Activated naive CD4-positive, alpha-beta T cell treated with anti-CD3 and anti-CD28 coated beads for 36 hours (primary cell): Measurements from ENCODE around the gene C10orf95. TPM values are rescaled to one million over a fixed set of nuclear protein-coding genes. Genes with fewer than 3 reads are reported as not detected.

Experiments used
- CTCF ChIA-PET: fragments of 350-600 bp; sonication (Branson Sonifier 250); formaldehyde crosslinking; loops from one replicate; lab custom pipeline; 2021; ENCODE audit warnings: antibody characterized with exemption; lab: Charles Lee
- DNase-seq: peaks from one replicate; pipeline ENCODE4 v3.0.0-alpha.2; 2020
- H3K27ac Mint-ChIP-seq: one replicate; pipeline ENCODE4 v1.8.0; 2021; ENCODE audit warnings: mild to moderate bottlenecking, mixed read lengths
- H3K27me3 Mint-ChIP-seq: one replicate; pipeline ENCODE4 v1.8.0; 2021; ENCODE audit warnings: low read depth, mixed read lengths
- H3K36me3 Mint-ChIP-seq: one replicate; pipeline ENCODE4 v1.8.0; 2021; ENCODE audit warnings: low read depth, mixed read lengths
- H3K4me1 Mint-ChIP-seq: one replicate; pipeline ENCODE4 v1.8.0; 2021; ENCODE audit warnings: low read depth, mixed read lengths
- H3K4me3 Mint-ChIP-seq: one replicate; pipeline ENCODE4 v1.8.0; 2021; ENCODE audit warnings: mild to moderate bottlenecking, moderate library complexity, mixed read lengths
- H3K9me3 Mint-ChIP-seq: one replicate; pipeline ENCODE4 v1.8.0; 2021; ENCODE audit warnings: mixed read lengths
- intact Hi-C: fragments of 100-400 bp; cut with micrococcal nuclease; formaldehyde crosslinking; loops from one replicate; pipeline ENCODE4 v1.15.1; 2023
- total RNA-seq, 2 experiments: library from RNA; stranded (reverse); gene quantifications; one replicate each; pipeline ENCODE4 v1.2.3, GENCODE V29; 2021

C10orf95 gene
- total RNA-seq, 2 experiments from 2014 or later: 0.14 to 0.15 TPM

GRCh38 chr10:102450124-102450373, 1.3 kb downstream of the C10orf95 start:
- CTCF ChIA-PET: interaction anchor here (0.6 to 3.3 kb wide), 10 partner anchors 27 to 344 kb away, joined by 3 to 26 read pairs (median 4); partner anchors contain the start of gene NFKB2
- peak overlapping the region; percentile 96 for H3K4me3 Mint-ChIP-seq
- peaks cover 16% of the 10 kb centered on the region for H3K36me3 Mint-ChIP-seq
- intact Hi-C loops: loop anchor here (1.0 to 5.0 kb wide), 6 partner anchors 11 to 197 kb away; partner anchors contain the start of gene CUEDC2
- H3K9me3 Mint-ChIP-seq: no peaks in the 10 kb centered on the region
- H3K27ac Mint-ChIP-seq: peak overlapping the region; percentile 96
- no peak for DNase-seq
- H3K27me3 Mint-ChIP-seq: no peaks in the 10 kb centered on the region
- H3K4me1 Mint-ChIP-seq: peaks cover 27% of the 10 kb centered on the region

- intact Hi-C loops: loop anchor here (1.0 to 5.0 kb wide), 8 partner anchors 12 to 294 kb away; partner anchors contain the start of genes ACTR1A, CUEDC2 and WBP1L
- peak overlapping the region; percentile 96 for H3K27ac Mint-ChIP-seq
- peak overlapping the region; percentile 96 for H3K4me3 Mint-ChIP-seq
- H3K9me3 Mint-ChIP-seq: no peaks in the 10 kb centered on the region
- peaks cover 27% of the 10 kb centered on the region for H3K4me1 Mint-ChIP-seq
- CTCF ChIA-PET: interaction anchor here (0.6 to 3.3 kb wide), 9 partner anchors 26 to 345 kb away, joined by 3 to 26 read pairs (median 3); partner anchors contain the start of gene NFKB2
- H3K36me3 Mint-ChIP-seq: peaks cover 16% of the 10 kb centered on the region
- no peaks in the 10 kb centered on the region for H3K27me3 Mint-ChIP-seq
- DNase-seq: peak; percentile 94
These were observed 1.8 kb downstream of the C10orf95 start for GRCh38 chr10:102449321-102450123.

- intact Hi-C loops: no loop called here
- H3K4me3 Mint-ChIP-seq: no peak overlapping the region
- H3K4me1 Mint-ChIP-seq: peaks cover 9% of the 10 kb centered on the region
- H3K9me3 Mint-ChIP-seq: no peaks in the 10 kb centered on the region
- no peak for DNase-seq
- H3K36me3 Mint-ChIP-seq: no peaks in the 10 kb centered on the region
- H3K27me3 Mint-ChIP-seq: no peaks in the 10 kb centered on the region
- H3K27ac Mint-ChIP-seq: no peak overlapping the region
- CTCF ChIA-PET: no interaction called here
These were observed 6.5 kb downstream of the C10orf95 start for GRCh38 chr10:102444851-102445250.

GRCh38 chr10:102438374-102438773, 13.0 kb downstream of the C10orf95 start:
- Mint-ChIP-seq H3K27ac (no peak overlapping the region), H3K9me3 (no peaks in the 10 kb centered on the region), H3K4me3 (no peak overlapping the region), H3K4me1 (peaks cover 42% of the 10 kb centered on the region), H3K27me3 (no peaks in the 10 kb centered on the region), H3K36me3 (no peaks in the 10 kb centered on the region)
- CTCF ChIA-PET: interaction anchor here (0.6 kb wide), 1 partner anchor 19 kb away, joined by 3 read pairs; no protein-coding TSS in a partner anchor
- no peak for DNase-seq
- intact Hi-C loops: no loop called here

GRCh38 chr10:102437515-102437914, 13.8 kb downstream of the C10orf95 start:
- Mint-ChIP-seq H3K27ac (no peak overlapping the region), H3K9me3 (no peaks in the 10 kb centered on the region), H3K4me1 (peaks cover 50% of the 10 kb centered on the region), H3K4me3 (peak overlapping the region; percentile 59), H3K36me3 (no peaks in the 10 kb centered on the region), H3K27me3 (no peaks in the 10 kb centered on the region)
- intact Hi-C loops: no loop called here
- CTCF ChIA-PET: interaction anchor here (0.9 kb wide), 1 partner anchor 38 kb away, joined by 3 read pairs; no protein-coding TSS in a partner anchor
- DNase-seq: no peak

GRCh38 chr10:102436312-102436711, 15.0 kb downstream of the C10orf95 start:
- DNase-seq: peak; percentile 11
- no peaks in the 10 kb centered on the region for H3K9me3 Mint-ChIP-seq
- CTCF ChIA-PET: interaction anchor here (0.7 to 2.1 kb wide), 6 partner anchors 12 to 43 kb away, joined by 3 to 10 read pairs (median 4); partner anchors contain the start of gene FBXL15
- intact Hi-C loops: no loop called here
- H3K27ac Mint-ChIP-seq: peak overlapping the region; percentile 87
- H3K27me3 Mint-ChIP-seq: no peaks in the 10 kb centered on the region
- H3K36me3 Mint-ChIP-seq: peaks cover 1% of the 10 kb centered on the region
- peaks cover 54% of the 10 kb centered on the region for H3K4me1 Mint-ChIP-seq
- H3K4me3 Mint-ChIP-seq: peak overlapping the region; percentile 76

- Mint-ChIP-seq H3K27ac (peak overlapping the region; percentile 87), H3K4me3 (peak overlapping the region; percentile 76), H3K9me3 (no peaks in the 10 kb centered on the region), H3K27me3 (no peaks in the 10 kb centered on the region), H3K4me1 (peaks cover 54% of the 10 kb centered on the region), H3K36me3 (peaks cover 1% of the 10 kb centered on the region)
- peak; percentile 48 for DNase-seq
- CTCF ChIA-PET: interaction anchor here (0.7 to 2.1 kb wide), 10 partner anchors 11 to 206 kb away, joined by 3 to 10 read pairs (median 5); partner anchors contain the start of gene FBXL15
- intact Hi-C loops: no loop called here
These were observed 15.7 kb downstream of the C10orf95 start for GRCh38 chr10:102435529-102436233.

GRCh38 chr10:102435133-102435497, 16.2 kb downstream of the C10orf95 start:
- intact Hi-C loops: no loop called here
- Mint-ChIP-seq H3K36me3 (peaks cover 1% of the 10 kb centered on the region), H3K27me3 (no peaks in the 10 kb centered on the region), H3K27ac (peak overlapping the region; percentile 87), H3K9me3 (no peaks in the 10 kb centered on the region), H3K4me3 (peak overlapping the region; percentile 76), H3K4me1 (peaks cover 54% of the 10 kb centered on the region)
- no peak for DNase-seq
- CTCF ChIA-PET: interaction anchor here (0.6 to 2.1 kb wide), 10 partner anchors 11 to 205 kb away, joined by 3 to 10 read pairs (median 4); no protein-coding TSS in a partner anchor

GRCh38 chr10:102434394-102435132, 16.8 kb downstream of the C10orf95 start:
- H3K36me3 Mint-ChIP-seq: peaks cover 1% of the 10 kb centered on the region

GRCh38 chr10:102433619-102434046, 17.7 kb downstream of the C10orf95 start:
- peak overlapping the region; percentile 92 for H3K27ac Mint-ChIP-seq
- DNase-seq: no peak
- H3K9me3 Mint-ChIP-seq: no peaks in the 10 kb centered on the region
- peaks cover 1% of the 10 kb centered on the region for H3K36me3 Mint-ChIP-seq
- H3K27me3 Mint-ChIP-seq: no peaks in the 10 kb centered on the region
- peak overlapping the region; percentile 90 for H3K4me3 Mint-ChIP-seq
- intact Hi-C loops: loop anchor here (2.0 kb wide), 1 partner anchor 209 kb away; no protein-coding TSS in a partner anchor
- H3K4me1 Mint-ChIP-seq: peaks cover 54% of the 10 kb centered on the region
- CTCF ChIA-PET: interaction anchor here (0.7 to 1.5 kb wide), 4 partner anchors 12 to 40 kb away, joined by 3 to 7 read pairs (median 4); no protein-coding TSS in a partner anchor

More at GRCh38 chr10:102434394-102435132, 16.8 kb downstream of the C10orf95 start:
- CTCF ChIA-PET: interaction anchor here (0.6 to 2.1 kb wide), 12 partner anchors 10 to 204 kb away, joined by 3 to 10 read pairs (median 5); no protein-coding TSS in a partner anchor
- Mint-ChIP-seq H3K9me3 (no peaks in the 10 kb centered on the region), H3K27me3 (no peaks in the 10 kb centered on the region), H3K27ac (peak overlapping the region; percentile 87), H3K4me1 (peaks cover 54% of the 10 kb centered on the region), H3K4me3 (peak overlapping the region; percentile 76)
- DNase-seq: peak; percentile 12
- intact Hi-C loops: no loop called here

GRCh38 chr10:102432162-102432950, 19.0 kb downstream of the C10orf95 start, which contains the start of gene CUEDC2:
CUEDC2 (minus strand) TSS chr10:102432574; CDS start chr10:102425188, 7,386 bp downstream.
- Mint-ChIP-seq H3K4me3 (peak within 1 kb of the TSS; percentile 90), H3K36me3 (peaks cover 1% of the 10 kb centered on the region), H3K4me1 (peaks cover 47% of the 10 kb centered on the region), H3K27ac (peak within 1 kb of the TSS; percentile 92), H3K9me3 (no peaks in the 10 kb centered on the region), H3K27me3 (no peaks in the 10 kb centered on the region)
- DNase-seq: peak; percentile 99
- CTCF ChIA-PET: interaction anchor here (0.7 to 1.8 kb wide), 7 partner anchors 9 to 81 kb away, joined by 3 to 17 read pairs (median 3); no protein-coding TSS in a partner anchor
- intact Hi-C loops: loop anchor here (1.0 to 2.0 kb wide), 8 partner anchors 11 to 280 kb away; partner anchors contain the start of genes ACTR1A, NFKB2 and NOLC1
